Gastrocnemius medialis (tissue), 4 donors: ENCODE data around the gene OR10V1. TPM values are rescaled to one million over a fixed set of nuclear protein-coding genes. Genes with fewer than 3 reads are reported as not detected.

Experiments used
- ATAC-seq, 2 donors: fragments of 150-250 bp; one replicate each; pipeline ENCODE4 v1.9.1; 2016
- DNase-seq, 2 donors: peaks; one replicate each; pipeline ENCODE4 v3.0.0-alpha.2; 2019
- H3K27ac ChIP-seq, 4 donors: fragments of 200-600 bp; sonication (generic); 1 replicate in 1 of 4; 2 replicates in 3 of 4; pipeline ENCODE4 v1.5.1; 2016 to 2018; ENCODE audit warnings: mild to moderate bottlenecking in 2 of 4, moderate library complexity in 1 of 4
- H3K27me3 ChIP-seq, 3 donors: fragments of 200-600 bp; sonication (generic) in 2 of 3; 1 replicate in 1 of 3; 2 replicates in 2 of 3; pipeline versions ENCODE4 v1.5.1 to v1.6.0; 2016 to 2019; ENCODE audit warnings: mild to moderate bottlenecking in 1 of 3, moderate library complexity in 1 of 3
- H3K36me3 ChIP-seq, 2 donors: fragments of 200-600 bp; sonication (generic) in 1 of 2; one replicate each; pipeline ENCODE4 v1.5.1; 2017 to 2018
- H3K4me1 ChIP-seq, 2 donors: fragments of 200-600 bp; sonication (generic) in 1 of 2; one replicate each; pipeline ENCODE4 v1.5.1; 2016 to 2017; ENCODE audit warnings: mild to moderate bottlenecking in 2 of 2
- H3K4me3 ChIP-seq, 4 donors: fragments of 200-600 bp; sonication (generic) in 3 of 4; 1 replicate in 1 of 4; 2 replicates in 3 of 4; pipeline ENCODE4 v1.5.1; 2016 to 2019; ENCODE audit warnings: mild to moderate bottlenecking in 2 of 4
- H3K9me3 ChIP-seq, 3 donors: fragments of 200-600 bp; sonication (generic) in 2 of 3; 1 replicate in 1 of 3; 2 replicates in 2 of 3; pipeline ENCODE4 v1.5.1; 2016 to 2019
- POLR2A ChIP-seq, 2 donors: fragments of 450-650 bp; IDR thresholded peaks; one replicate each; pipeline ENCODE4 v1.6.1; 2017; ENCODE audit warnings: antibody characterized with exemption in 2 of 2, mild to moderate bottlenecking in 2 of 2, moderate library complexity in 2 of 2
- in situ Hi-C, 4 donors: fragments of 200-750 bp; cut with MboI; loops; one replicate each; pipeline versions ENCODE4 v1.15.0 to v1.8.0; 2017; ENCODE audit warnings: low sequenced_read_pairs in 4 of 4
- intact Hi-C: fragments of 100-400 bp; cut with DNase I; formaldehyde crosslinking; loops from one replicate; pipeline ENCODE4 v1.15.1; 2023; ENCODE audit warnings: low total_unique reads
- total RNA-seq, 4 donors: library from RNA; depleted of rRNA; stranded (reverse); fragments of >200 nt; gene quantifications; one replicate each; pipeline versions ENCODE4 v1.1.0 to v1.2.3, GENCODE V29; 2016
- TF ChIP-seq, protein P1 (sequence below), 5 experiments: fragments of 450-650 bp in 3 of 5; fragments of 200-600 bp in 2 of 5; sonication (generic) in 2 of 5; IDR thresholded peaks in 4 of 5; conservative IDR thresholded peaks in 1 of 5; 1 replicate in 4 of 5; 2 replicates in 1 of 5; pipeline ENCODE4 v1.5.1; 2016 to 2019; ENCODE audit warnings: antibody characterized with exemption in 5 of 5, mild to moderate bottlenecking in 3 of 5, moderate library complexity in 3 of 5

Gene OR10V1
- total RNA-seq, 4 donors from 2014 or later = not detected

DNA sequence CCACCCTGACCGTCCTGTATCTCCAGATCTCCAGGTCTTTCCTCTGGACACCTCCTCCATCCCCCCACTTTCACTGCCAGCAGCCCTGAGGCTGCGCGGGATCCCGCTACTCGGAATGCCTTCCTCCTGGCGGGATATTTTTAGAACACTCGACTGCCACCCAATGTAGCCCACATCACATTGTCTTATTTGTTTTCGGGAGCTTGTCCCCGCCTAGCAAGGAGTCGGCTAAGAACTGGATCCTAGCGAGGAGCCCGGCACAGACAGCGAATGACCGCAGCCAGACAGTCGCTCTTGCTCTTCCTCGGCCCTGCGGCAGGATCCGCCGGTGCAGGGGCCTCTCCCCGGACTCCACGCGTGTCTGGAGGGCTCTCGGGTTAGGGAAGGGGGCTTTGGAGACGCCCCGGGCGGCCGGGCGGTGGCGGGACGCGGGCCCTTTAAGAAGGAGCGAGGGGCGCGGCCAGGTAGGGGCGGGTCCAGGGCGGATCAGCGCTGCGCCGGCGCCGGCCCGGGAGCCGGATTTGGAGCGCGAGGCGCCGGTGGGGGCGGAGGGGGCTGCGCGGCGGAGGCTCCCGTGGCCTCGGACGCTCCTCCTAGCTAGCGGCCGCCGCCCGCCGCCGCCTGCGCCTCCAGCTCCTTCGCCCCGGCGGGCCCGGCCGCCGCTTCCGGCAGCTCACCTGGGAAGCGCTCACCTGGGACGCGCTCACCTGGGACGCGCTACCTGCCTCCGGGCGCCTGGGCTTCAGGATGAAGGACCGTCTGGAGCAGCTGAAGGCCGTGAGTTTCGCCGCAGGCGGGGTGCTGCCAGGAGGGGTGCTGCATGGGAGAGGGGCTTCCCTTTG lies 41.4 kb upstream of the OR10V1 start, which contains the start of gene STX3:
STX3 (plus strand) TSS at position 518 of the 842 bp plus-strand sequence; CDS start at position 748, 230 bp downstream.
- Histone ChIP-seq H3K9me3 (no peaks in the 10 kb centered on the region), H3K36me3 (no peaks in the 10 kb centered on the region), H3K4me1 (peaks cover 15 to 20% of the 10 kb centered on the region in 2 donors), H3K27ac (peak within 1 kb of the TSS; percentile 88 to 95 (median 92)), H3K27me3 (no peaks in the 10 kb centered on the region), H3K4me3 (peak within 1 kb of the TSS; percentile 83 to 95 (median 90))
- TF ChIP-seq POLR2A (IDR thresholded peaks at IDR 0.05) = peak; percentile 71 to 89
- TF ChIP-seq, protein P1, sequence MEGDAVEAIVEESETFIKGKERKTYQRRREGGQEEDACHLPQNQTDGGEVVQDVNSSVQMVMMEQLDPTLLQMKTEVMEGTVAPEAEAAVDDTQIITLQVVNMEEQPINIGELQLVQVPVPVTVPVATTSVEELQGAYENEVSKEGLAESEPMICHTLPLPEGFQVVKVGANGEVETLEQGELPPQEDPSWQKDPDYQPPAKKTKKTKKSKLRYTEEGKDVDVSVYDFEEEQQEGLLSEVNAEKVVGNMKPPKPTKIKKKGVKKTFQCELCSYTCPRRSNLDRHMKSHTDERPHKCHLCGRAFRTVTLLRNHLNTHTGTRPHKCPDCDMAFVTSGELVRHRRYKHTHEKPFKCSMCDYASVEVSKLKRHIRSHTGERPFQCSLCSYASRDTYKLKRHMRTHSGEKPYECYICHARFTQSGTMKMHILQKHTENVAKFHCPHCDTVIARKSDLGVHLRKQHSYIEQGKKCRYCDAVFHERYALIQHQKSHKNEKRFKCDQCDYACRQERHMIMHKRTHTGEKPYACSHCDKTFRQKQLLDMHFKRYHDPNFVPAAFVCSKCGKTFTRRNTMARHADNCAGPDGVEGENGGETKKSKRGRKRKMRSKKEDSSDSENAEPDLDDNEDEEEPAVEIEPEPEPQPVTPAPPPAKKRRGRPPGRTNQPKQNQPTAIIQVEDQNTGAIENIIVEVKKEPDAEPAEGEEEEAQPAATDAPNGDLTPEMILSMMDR (IDR thresholded peaks at IDR 0.05 in 4 of 5, conservative IDR thresholded peaks at IDR 0.05 in 1 of 5) = peak in 1 of 5 experiments; percentile 28
- intact Hi-C loops = loop anchor here (1.0 to 5.0 kb wide), 7 partner anchors 47 to 437 kb away; partner anchors contain the start of genes MRPL16 and PATL1
- DNase-seq (peak; percentile 34 to 70), ATAC-seq (peak; percentile 66 to 76)
- in situ Hi-C loops = loop anchor here (5.0 kb wide), 1 partner anchor 47 kb away; no protein-coding TSS in a partner anchor

DNA sequence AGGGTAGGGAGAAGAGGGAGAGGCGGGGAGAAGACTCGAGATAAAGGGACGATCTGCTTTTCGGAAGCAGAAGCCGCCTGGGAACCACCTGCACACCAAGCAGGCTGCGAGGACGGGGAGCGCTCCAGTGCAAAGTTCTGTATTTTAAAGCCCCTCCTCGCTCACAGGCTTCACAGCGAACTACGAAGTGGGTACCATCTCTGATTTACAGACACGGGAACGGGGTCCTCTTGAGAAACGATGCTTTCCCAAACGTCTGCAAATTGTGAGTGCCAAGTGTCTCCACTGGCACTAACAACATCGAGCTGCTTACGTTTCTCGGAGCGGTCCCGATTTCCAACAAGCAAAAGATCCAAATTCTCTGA lies 40.8 kb upstream of the OR10V1 start:
- in situ Hi-C loops = loop anchor here in 3 of 4 donors (5.0 kb wide), 1 partner anchor 48 kb away; no protein-coding TSS in a partner anchor
- DNase-seq (peak in 1 of 2 donors; percentile 22), ATAC-seq (no peak)

DNA sequence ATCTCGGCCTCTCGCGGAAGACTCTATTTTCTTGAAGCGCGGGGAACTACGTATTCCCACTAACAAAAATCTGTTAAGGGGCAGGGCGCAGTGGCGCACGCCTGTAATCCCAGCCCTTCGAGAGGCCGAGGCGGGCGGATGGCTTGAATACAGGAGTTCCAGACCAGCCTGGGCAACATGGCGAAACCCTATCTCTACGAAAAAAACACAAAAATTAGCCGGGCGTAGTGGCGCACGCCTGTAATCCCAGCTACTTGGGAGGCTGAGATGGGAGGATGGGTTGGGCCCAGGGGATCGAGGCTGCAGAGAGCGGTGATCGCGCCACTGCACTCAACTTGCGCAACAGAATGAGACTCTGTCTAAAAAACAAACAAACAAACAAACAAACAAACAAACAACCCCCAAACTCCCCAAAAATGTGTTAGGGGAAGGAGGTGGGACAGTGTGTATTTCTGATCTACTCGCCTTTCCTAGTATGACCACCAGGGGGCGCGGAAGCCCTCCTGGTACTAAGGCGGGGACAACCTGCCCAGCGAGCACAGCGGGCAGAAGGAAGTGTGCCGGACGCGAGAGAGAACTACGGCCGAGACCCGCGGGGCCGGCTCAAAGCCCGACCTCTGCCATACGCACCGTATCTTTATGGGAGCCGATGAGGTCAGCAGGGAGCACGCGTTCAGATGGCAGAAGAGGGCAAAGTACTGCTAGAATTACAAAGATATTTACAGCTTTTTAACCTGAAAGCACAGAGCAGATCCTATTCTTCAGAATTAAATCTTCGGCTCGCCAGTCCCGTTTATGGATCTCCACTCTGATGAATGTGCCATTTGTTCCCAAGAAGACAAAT lies 40.2 kb upstream of the OR10V1 start:
- in situ Hi-C loops (loop anchor here in 3 of 4 donors (5.0 kb wide), 1 partner anchor 48 kb away; no protein-coding TSS in a partner anchor), intact Hi-C loops (loop anchor here (1.0 to 5.0 kb wide), 4 partner anchors 48 to 438 kb away; partner anchors contain the start of gene MRPL16)
- peak overlapping the region; percentile 88 to 95 (median 92) for H3K27ac ChIP-seq

More for the DNA sequence above, 40.8 kb upstream of the OR10V1 start:
- no peaks in the 10 kb centered on the region for H3K27me3 ChIP-seq
- H3K4me3 ChIP-seq = peak overlapping the region; percentile 83 to 95 (median 90)
- H3K9me3 ChIP-seq = no peaks in the 10 kb centered on the region
- intact Hi-C loops = loop anchor here (1.0 to 5.0 kb wide), 4 partner anchors 48 to 438 kb away; partner anchors contain the start of gene MRPL16
- TF ChIP-seq POLR2A (IDR thresholded peaks at IDR 0.05) = no peak
- TF ChIP-seq, protein P1 (IDR thresholded peaks at IDR 0.05 in 4 of 5, conservative IDR thresholded peaks at IDR 0.05 in 1 of 5) = no peak
- peak overlapping the region; percentile 88 to 95 (median 92) for H3K27ac ChIP-seq
- H3K36me3 ChIP-seq = no peaks in the 10 kb centered on the region
- H3K4me1 ChIP-seq = peaks cover 15 to 20% of the 10 kb centered on the region in 2 donors

DNA sequence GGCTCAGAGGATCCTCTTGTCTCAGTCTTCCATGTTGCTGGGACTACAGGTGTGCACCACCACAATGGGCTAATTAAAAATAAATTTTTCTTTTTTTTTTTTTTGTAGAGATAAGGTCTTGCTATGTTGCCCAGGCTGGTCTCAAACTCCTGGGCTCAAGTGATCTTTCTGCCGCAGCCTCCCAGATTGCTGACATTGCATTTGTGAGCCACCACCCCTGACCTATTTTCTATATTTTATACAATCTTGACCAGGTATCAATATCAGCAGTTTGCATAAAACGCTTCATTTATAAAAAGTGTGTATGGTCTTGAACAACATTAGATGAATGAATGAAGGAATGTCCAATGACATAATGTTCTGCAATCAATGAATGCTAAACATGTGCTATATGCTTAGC lies 32.5 kb upstream of the OR10V1 start:
- intact Hi-C loops = no loop called here
- DNase-seq (no peak), ATAC-seq (no peak)
- Histone ChIP-seq H3K4me3 (no peak overlapping the region), H3K27me3 (no peaks in the 10 kb centered on the region), H3K36me3 (no peaks in the 10 kb centered on the region), H3K9me3 (no peaks in the 10 kb centered on the region), H3K4me1 (no peaks in the 10 kb centered on the region), H3K27ac (no peak overlapping the region)
- in situ Hi-C loops = no loop called here
- no peak for TF ChIP-seq POLR2A (IDR thresholded peaks at IDR 0.05)
- TF ChIP-seq, protein P1 (IDR thresholded peaks at IDR 0.05 in 4 of 5, conservative IDR thresholded peaks at IDR 0.05 in 1 of 5) = no peak

More for the DNA sequence above, 40.2 kb upstream of the OR10V1 start:
- Histone ChIP-seq H3K36me3 (no peaks in the 10 kb centered on the region), H3K27me3 (no peaks in the 10 kb centered on the region), H3K4me3 (peak overlapping the region; percentile 83 to 95 (median 90)), H3K9me3 (no peaks in the 10 kb centered on the region), H3K4me1 (peaks cover 15 to 20% of the 10 kb centered on the region in 2 donors)
- DNase-seq = peak; percentile 72 to 83
- peak; percentile 54 to 66 for ATAC-seq
- TF ChIP-seq POLR2A (IDR thresholded peaks at IDR 0.05) = no peak
- TF ChIP-seq, protein P1 (IDR thresholded peaks at IDR 0.05 in 4 of 5, conservative IDR thresholded peaks at IDR 0.05 in 1 of 5) = peak; percentile 88 to 95 (median 93)
